DMS53 treated with DMSO at 0.1 percent for 48 hours (cell line): ENCODE results near the gene SEMA7A.

Experiments used
- DNase-seq: peaks from one replicate; lab custom pipeline; 2025; ENCODE audit not compliant: unreplicated experiment; lab: John Stamatoyannopoulos, UW

The SEMA7A gene

DNA sequence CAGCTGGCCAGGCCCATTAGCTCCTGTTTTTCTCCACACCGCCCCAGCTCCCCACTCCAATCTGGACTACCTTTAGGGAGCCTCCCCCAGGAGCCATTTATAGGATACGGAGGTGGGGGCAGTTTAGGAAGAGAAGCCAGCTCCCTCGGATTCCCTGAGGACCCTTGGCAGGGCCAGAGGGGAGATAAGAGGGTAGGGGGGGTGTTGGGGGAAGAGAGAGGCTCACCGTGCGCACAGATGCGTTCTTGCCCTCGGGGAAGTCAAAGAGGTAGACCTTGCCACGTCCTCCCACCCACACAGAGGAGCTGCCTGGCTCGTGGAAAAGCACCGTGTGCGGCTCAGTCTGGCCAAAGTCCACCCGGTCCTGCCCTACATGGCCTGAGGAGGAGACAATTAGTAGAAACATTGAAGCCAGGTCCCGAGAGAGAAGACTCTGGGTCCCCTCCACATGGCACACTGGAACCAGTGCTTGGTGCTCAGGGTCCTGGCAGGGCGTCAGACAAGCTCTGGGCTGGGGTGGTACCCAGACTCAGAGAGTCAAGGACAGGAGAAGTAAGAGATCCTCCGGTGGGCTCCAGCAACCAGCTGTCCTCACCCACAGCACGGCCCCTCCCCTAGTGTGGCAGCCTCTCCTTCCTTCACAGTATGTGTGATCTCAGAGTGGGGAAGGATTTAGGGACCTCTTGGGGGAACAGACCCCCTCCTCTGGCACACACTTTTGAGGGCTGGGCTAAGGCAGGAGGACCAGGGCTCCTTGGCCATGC lies 15.0 kb downstream of the SEMA7A start:
- DNase-seq = no peak

DNA sequence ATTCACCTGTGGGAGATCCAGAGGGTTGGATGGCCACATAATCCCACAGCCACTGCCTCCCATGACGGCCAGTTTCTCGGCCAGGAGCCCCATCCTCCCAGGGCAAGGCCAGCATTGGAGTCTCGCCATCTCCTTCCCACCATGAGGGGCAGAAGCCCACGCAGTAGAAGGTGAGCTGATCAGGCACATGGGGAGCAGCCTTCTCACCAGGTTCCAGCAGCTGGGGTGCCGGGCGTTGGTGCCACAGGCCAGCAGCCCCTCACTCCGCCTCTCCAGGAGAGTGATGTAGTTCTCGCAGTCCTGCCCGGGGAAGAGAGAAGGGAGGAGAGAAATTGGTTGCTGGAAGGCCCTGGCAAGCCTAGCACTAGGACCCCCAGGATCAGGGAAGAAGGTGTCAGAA lies 16.1 kb downstream of the SEMA7A start:
- DNase-seq = no peak

DNA sequence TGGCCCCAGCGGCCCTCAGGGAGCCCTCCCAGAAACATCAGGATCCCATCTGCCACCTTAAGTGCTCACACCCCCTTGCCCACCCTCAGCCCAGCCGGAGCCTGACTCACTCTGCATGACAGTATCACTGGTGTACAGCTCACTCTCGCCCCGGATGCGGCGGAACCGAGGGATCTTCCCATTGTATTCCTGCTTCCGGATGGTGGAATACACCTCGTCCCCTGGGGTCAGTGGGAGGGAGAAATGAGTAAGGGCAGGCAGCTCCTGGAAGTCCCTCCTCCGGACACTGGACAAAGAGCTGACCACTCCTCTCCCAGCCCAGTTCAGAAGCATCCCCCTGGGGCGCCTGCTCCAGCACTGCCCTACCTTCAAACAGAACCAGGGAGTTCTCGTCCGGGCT lies 16.5 kb downstream of the SEMA7A start:
- DNase-seq = no peak

DNA sequence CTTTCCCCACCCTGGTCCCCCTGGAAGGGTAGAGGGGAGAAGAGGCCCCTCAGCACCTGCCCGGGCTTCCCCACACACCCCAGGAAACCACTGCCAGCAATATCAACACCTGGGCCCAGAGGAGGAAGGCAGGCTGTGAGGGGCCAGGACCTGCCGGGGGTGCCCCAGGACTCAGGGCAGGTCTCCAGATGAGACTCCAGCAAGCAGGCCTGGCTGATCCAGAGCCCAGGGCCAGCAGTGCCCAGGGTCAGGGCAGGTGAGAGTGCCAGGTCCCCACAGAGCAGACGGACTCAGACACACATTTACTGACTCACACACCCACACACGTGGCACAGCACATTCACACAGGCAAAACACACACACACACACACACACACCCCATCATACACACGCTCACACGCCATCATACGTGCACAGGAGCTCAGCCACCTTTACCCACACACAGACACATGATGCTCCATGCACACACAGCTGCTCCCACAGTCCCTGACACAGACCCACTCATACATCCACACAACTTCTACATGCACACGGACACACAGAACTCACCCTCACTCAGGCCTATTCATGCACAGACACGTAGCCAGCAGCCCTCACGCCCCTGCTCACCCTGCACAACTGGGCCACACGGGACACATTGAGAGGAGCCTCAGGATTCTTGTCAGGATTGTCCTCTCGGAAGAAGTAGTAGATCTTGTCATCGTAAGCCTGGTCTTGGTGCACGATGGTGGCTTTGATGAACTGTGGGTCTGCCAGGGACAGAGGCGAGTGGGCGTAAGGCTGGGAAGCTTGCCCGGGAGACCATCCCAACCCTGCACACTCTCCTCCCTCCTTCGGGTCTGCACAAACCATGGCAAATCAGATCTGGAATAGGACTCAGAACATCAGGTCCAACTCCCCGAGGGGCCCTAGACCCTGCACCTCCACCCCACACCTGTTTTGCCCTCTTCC lies 17.5 kb downstream of the SEMA7A start:
- no peak for DNase-seq

DNA sequence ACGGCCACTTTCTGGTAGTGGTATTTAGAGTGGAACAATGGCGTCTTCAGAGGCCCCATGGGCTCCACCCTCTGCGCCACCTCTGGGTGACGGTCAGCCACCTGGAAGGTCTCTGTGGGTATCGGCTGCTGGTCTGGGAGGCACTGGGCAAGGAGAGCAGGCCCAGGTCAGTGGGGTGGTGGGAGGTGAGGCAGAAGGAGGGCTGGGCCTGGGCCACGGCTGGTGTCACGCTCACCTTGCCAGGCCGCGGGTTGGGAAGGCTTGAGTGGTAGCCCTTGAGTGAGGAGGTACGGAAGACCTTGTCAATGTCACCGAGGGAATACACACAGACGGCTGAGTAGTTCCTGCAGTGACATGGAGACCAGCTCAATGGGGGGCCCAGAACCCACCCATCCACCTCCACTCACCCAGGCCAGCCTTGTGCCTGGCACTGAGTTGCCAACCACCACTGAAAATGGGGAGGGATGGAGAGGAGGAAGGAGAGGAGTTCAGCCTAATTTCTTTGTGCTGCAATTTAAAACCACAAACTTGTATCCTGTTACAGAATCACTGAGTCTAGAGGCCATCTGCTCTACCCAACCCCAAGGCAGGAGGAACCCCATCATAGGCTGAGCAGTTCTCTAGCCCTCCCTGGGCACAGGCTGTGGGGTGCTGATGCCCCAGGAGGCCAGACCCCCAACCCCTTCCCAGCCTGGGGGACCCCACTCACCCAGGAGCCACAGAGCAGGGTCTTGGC lies 19.0 kb downstream of the SEMA7A start:
- DNase-seq = no peak

DNA sequence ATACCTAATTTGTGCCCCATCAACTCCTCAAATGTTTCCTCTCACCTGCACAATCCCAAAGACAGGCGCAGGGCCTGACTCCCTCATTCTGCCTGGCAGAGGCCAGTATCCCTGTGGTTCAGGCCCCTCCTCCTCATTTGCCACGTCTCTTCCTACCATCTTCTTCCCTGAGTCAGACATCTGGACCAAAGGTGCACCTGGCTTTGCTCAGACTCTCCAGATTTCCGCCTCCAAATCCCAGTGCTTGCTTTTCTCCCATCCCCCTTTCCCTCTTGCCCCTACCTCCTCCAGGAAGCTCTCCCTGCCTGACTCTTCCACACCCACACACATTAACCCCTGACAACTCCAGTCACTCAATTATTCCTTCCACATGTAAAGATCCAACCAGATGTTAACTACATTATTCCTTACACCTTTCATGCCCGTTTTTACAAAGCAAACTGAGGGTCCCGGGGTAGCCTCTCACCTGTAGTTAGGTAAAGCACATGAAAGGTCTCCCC lies 19.6 kb downstream of the SEMA7A start:
- DNase-seq = no peak

DNA sequence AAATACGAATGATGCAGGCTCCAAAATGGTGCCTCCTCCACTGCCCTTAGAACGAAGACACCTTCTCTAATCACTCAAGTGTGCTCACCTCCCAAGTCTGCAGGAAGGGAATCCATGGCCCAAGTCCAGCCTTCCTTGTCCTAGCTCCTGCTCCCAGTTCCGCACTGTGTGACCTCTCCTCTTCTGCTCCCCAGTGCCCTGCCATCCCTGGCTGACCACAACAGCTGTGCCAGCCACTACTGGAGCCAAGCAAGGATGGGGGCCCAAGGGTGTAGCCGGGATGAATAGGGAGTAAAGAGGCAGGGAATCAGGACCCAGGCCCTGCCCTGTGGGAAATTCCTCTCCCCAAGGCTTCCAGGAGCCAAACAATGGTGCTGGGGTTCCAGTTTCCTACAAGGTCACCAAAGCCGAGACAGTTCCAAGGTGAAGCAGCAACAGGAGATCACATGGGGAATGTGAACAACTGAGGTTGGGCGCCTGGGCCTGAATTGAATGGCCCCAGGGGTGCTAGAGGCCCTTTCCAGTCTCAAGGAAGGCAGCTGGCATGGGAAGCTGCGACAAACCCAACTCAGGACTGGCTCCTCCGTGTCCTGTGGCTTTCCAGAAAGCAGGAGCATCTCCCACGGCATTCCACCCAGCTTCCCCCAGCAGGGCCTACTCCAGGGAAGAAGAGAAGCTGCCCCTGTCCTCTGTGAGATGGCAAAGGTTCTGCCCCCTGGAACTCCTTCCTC lies 20.2 kb downstream of the SEMA7A start:
- no peak for DNase-seq

DNA sequence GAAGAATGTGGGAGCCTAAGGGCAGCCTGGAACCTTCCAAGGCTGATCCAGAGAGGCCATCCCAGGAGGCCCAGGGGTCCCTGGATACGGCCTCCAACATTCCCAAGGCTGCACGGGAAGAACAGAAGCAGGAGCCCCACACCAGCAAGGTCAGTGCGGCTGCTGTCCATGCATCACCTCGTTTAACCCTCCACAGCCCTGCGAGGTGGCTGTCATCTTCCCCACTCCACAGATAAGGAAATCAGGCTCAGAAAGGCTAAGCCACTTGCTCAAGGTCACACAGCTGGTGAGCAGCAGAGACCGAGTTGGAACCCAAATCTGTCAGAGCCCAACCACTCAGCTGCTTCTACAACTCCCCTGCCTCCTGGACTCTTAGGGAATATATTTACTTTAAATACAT lies 21.6 kb downstream of the SEMA7A start:
- no peak for DNase-seq

DNA sequence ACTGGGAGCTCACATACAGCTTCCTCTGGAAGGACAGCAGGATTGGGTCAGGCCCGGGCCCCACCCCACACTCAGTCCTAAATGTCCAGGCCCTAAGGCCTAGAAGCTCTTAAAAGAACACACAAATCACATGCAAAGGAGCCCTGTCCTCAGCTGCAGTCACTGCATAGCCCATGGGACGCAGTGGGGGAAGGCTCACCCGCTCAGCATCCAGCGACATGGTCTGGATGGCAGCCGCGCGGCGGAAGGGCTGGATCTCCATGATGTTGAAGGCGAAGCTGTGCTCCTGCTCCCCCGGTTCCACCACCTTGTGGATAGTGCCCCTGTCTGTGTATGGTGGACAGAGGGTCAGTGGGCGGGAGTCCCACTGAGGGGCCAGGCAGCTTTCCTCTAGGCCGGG lies 22.1 kb downstream of the SEMA7A start:
- no peak for DNase-seq

DNA sequence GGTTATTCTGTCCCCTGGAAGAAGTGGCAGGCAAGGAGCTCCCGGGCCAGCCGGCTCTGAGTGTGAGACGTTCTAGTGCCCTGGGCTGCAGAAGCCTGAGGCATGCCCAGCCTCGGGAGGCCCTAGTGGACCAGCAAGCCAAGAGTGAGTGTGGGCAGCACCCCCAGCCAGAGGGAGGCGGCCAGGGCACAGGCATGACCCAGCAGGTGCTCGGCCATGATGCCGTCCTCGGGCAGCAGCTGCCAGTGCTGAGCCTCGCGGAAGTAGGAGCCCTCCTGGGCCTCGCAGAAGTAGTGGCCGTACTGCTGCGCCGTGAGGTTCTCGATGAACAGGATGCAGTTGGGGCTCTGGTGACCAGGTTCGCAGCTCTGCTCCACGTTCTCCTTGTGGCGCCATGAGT lies 23.3 kb downstream of the SEMA7A start:
- DNase-seq = no peak

DNA sequence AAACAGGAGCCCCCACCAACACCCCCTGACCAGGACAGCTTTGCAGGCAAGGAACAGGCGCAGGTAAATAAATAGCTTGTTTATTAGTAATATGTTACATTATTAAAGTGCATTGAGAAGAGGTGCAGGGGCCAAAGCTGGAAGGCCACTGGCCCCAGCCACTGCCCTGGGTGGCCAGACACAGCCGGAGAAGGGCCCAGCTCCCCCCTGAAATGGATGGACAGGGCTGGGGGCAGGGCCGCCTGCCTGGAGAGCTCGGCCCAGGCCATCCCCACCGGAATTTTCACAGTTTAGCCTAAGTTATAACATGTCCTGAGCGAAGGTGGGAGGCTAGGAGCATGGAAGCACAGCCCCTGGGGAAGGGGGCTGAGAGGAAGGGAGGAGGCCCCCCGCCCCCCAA lies 24.5 kb downstream of the SEMA7A start:
- no peak for DNase-seq

DNA sequence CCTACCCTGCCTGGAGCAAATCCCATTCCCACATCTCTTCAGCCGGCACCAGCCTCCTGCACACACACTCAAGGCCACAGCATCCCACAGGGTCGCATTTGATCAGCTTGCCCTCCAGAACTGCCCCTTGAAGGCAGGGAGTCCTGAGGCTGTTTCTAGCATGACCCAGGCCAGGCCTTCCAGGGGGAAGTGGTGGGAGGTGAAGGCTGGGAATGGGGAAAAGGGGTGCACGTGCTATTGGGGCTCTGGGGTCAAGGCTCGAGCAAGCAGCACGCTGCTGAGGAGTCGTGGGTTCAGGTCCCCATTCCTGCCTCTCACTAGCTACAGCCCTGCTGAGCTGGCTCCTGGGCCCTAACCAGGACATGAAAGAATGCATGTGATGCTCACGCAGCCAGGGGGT lies 24.9 kb downstream of the SEMA7A start:
- no peak for DNase-seq

DNA sequence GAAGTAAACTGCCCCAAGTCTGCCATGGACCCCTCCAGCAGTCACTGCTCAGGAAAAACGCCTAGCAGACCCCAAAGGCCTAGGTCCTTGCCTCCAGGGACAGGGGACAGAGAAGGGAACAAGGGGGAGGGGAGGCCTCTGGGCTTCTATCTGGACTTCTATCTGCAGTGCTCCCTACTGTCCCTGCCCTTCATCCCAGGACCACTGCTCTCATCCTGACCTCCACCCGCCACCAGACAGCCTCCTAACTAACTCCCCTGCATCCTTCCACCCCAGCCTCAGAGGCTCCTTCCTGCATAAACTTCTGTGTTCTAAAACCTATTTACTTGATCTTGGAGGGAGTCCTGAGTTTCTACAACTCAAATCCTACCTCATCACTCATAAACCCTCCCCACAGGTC lies 25.4 kb downstream of the SEMA7A start:
- no peak for DNase-seq

DNA sequence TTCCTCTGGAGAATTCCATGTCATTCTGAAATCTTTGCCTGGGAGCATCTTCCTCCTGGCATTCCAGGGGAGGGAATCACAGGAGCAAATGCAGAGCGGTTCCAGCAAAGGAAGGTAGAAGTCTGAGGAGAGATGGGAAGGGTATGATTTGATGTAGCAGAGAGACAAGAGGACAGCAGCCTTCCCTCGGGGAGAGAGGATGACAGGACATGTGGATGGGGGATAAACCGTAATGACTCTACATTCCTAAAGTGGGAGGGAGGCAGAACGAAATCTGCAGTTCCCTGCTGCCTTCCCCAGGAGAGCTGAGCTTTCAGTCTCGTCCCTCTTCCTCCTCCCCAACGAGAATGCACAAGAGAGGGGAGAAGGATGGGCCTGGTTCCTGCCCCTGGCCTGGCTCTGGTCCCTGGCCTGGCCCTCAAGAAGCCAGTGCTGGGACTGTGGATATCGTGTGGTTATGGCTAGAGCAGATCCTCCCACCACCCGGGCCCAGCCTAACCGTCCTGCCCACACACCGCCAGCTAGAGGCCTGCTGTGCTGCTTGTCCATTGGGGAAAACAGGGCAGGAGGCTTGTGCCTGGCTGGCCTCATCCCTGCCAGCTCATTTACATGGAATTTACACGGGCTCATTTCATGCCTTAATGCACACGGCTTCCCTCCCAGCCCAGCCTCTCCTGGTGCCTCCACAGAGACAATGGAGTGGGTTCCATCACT lies 26.6 kb downstream of the SEMA7A start:
- no peak for DNase-seq

DNA sequence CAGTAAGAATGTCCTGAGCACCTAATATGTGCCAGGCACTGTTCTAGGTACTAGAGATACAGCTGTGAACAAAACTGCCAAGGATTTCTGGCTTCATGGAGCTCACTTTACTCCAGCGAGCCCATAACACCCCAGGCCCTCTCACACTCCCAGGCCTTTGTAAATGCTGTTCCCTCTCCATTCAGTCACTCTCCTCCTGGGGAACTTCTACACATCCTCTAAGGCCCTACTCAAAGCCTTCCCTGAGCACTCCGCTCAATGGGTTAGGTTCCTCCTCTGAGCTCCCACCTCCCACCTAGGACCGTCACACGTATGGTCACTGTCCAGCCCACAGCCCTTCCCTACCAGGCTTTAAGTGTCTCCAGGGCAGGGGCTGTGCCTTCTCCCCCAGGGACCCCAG lies 27.2 kb downstream of the SEMA7A start:
- DNase-seq = no peak

DNA sequence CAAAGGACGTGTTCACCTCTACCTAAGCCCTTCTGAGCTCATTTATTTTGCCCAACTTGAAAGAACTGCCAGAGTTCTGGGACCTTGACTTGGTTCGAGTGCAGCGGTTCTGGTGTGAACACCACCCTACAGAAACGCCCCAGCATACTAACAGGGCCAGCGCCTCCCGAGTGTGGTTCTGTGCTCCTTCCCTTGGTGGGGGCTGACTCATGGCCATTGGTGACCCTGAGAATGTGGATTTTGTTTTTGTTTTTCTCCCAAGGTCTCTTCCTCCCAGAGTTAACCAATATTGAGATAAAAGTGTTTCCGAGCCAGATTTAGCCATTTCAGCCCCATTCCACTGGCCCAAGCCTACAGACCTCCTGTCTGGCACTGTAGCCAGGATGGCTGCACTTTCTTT lies 27.9 kb downstream of the SEMA7A start:
- DNase-seq = no peak

DNA sequence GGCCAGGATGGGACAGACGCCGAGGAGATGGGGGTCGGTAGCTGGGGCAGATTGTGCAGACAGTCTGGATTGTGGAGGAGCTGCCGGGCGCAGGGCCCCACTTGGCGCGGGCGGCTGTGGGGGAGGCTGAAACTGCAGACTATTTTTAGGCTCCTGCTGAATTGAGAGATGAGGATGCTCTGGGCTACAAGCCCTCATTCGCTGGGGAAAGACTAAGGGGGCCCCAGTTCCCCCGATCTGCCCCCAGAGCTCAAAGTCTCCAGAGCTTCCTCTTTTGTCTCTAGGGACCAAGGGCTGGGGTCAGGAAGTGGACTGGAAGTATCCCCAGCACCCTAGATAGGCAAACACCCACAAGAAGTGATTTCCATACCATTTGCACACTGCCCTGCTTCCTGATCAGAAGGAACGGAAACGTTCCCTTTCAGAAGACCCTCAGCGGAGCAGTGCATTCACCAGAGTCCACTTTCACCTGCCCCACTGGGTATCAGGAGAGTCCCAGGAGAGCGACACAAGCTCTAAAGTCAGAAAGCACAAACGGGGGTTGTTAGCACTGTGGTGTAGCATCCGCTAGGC lies 29.7 kb downstream of the SEMA7A start:
- DNase-seq = no peak

DNA sequence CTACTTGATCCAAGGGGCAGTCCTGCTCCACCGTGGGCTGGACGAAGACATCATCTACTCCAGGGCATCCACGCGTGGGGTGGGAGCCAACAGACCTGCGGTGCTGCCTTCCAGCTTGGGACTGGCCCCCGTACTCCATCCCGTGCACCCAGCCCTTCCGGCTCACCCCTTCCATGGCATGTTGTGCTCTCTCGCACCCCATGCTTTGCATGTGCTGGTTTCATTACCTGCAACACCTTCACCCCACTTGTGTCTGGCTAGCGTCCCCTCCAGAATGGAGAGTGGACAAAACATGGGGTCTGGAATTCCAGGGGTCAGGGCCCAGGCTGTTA lies 30.2 kb downstream of the SEMA7A start:
- DNase-seq = no peak

DNA sequence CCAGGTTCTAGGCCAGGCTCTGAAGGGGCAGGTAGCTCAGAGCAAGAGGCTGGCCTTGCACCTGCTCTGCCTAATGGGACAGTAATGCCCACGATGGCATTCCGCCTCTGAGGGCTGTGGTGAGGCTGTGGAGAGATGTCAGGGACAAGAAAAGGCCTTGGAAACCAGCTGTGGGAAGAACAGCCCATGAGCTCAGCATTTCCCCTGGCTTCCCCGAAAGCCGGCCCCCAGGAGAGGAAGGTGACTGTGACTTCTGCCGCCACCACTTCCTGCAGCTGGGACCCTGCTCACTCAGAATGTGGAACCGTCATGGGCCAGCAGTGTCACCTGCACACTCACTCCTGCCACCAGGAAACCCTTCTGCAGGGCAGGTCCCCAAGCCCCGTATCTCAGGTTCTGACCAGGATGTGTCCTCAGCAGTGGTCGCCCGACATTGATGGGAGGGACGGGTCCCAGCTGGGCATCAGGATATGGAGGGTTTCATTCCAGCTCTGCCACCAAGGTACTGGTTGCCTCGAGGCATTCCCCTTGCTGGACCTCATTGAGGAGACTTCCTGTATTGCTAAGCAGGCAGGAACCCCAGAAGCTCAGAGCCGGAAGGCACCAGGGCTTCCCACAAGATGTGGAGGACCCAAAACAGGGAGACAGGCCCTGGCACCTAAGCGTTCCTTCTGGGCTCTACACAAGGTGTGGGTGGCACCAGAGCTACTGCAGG lies 30.7 kb downstream of the SEMA7A start:
- no peak for DNase-seq
